ENCODE data around the gene CHAT. TPM values are rescaled to one million over a fixed set of nuclear protein-coding genes. Genes with fewer than 3 reads are reported as not detected.

CHAT gene
- total RNA-seq, 1 donor = not detected

GRCh38 chr10:49647554-49647953 lies 33.7 kb downstream of the CHAT start:
- Histone ChIP-seq H3K9me3 (ENCODE audit: low read depth, low read length) (no peaks in the 10 kb centered on the region), H3K4me3 (ENCODE audit: low read length) (no peak overlapping the region), H3K4me1 (ENCODE audit: insufficient read depth, low read length) (peaks cover 7% of the 10 kb centered on the region), H3K27me3 (ENCODE audit: insufficient read depth, low read length) (no peaks in the 10 kb centered on the region)

GRCh38 chr10:49647985-49648795 lies 34.4 kb downstream of the CHAT start:
- Histone ChIP-seq H3K9me3 (ENCODE audit: low read depth, low read length) (no peaks in the 10 kb centered on the region), H3K4me1 (ENCODE audit: insufficient read depth, low read length) (peaks cover 7% of the 10 kb centered on the region), H3K27me3 (ENCODE audit: insufficient read depth, low read length) (no peaks in the 10 kb centered on the region), H3K4me3 (ENCODE audit: low read length) (no peak overlapping the region)

- peaks cover 7% of the 10 kb centered on the region for H3K4me1 ChIP-seq (ENCODE audit: insufficient read depth, low read length)
- no peak overlapping the region for H3K4me3 ChIP-seq (ENCODE audit: low read length)
- no peaks in the 10 kb centered on the region for H3K27me3 ChIP-seq (ENCODE audit: insufficient read depth, low read length)
- no peaks in the 10 kb centered on the region for H3K9me3 ChIP-seq (ENCODE audit: low read depth, low read length)
Measured at GRCh38 chr10:49649294-49649693, 35.5 kb downstream of the CHAT start.

DNA sequence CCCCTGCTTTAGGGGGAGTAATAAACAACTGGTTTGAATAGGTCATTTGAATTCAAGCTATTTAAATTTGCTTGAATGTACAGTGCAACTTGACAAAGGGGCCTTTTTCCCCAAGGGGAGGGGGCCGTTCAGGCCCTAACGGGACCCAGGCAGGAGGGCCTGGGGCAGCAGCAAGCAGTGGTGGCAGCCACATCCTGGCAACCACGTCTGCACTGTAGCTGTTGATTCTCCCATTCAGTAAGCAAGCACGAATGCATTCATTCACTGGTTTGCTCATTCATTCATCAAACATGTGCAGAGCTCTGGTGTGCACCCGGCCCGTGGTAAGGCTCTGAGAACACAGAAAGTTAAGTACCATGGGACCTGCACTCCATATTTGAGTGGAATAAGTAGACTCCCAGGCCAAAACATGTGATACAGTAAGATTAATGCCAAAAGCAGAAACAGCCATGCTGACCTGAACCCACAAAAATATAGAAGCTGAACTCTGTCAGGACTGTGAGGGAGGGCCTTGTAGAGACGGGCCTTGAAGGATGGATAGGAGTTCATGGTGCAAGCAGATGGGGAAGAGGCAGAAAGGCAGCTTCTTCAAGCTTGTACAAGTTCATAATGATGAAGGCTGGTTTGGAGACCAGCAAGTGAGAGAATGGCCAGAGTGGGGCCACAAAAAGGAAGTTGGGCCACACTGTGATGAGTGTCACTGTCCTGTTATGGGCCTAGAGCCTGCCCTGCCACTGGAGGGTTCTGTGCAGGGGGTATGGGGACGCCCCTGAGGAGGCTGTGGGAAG lies 36.3 kb downstream of the CHAT start:
- H3K4me3 ChIP-seq (ENCODE audit: low read length) = no peak overlapping the region
- H3K9me3 ChIP-seq (ENCODE audit: low read depth, low read length) = no peaks in the 10 kb centered on the region
- H3K27me3 ChIP-seq (ENCODE audit: insufficient read depth, low read length) = no peaks in the 10 kb centered on the region
- peaks cover 7% of the 10 kb centered on the region for H3K4me1 ChIP-seq (ENCODE audit: insufficient read depth, low read length)

DNA sequence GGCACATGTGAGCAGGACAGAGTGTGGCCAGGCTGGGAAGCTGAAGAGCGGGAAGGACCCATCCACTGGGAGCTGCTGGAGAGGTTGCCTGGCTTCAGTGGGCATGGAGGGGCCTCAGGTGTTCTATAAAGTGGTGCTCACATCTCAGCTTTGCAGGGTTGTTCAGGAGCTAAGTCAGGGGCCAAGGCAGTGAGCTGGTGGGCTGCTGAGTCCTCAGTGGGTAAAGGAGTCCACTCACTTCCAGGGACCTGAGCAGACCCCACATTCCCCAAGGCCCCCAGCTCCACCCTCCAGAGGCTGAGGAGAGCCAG lies 36.8 kb downstream of the CHAT start:
- Histone ChIP-seq H3K4me1 (ENCODE audit: insufficient read depth, low read length) (peaks cover 5% of the 10 kb centered on the region), H3K27me3 (ENCODE audit: insufficient read depth, low read length) (no peaks in the 10 kb centered on the region), H3K4me3 (ENCODE audit: low read length) (no peak overlapping the region)

DNA sequence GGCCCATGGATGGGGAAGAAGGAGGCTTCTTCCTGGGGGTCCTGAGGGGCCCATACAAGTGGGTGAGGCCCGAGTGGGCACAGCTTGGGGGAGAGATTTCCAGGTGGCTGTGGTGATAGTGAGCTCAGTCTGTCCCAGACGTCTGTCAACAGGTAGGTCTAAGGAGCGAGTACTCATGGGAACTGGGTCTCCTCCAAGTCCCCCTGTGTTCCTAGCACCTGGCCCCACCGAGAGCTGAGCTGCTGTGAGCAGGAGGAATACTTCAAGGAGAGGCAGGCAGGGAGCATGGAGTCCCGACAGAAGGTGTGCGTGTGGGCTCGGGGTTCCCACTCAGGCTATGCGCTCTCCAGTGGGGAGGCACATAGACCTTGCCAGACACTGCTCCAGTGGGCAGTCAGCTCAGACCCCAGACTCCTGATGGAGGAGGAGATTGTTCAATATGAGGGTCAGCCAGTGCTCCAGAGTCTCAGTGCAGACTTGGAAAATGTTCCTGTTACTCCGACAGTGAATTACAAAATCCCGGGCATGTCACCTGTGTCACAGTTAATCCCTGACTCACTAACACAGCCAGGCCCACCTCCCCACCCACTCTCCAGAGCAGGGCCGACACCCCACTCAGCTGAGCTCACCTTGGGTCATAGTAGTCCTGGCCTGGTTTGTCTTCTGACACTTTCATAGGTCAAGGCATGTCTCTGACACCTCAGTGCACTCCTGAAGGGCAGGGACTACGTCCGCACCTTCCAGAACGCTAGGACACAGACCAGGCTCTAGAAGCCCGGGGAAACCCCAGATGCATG lies 37.4 kb downstream of the CHAT start:
- Histone ChIP-seq H3K4me3 (ENCODE audit: low read length) (no peak overlapping the region), H3K4me1 (ENCODE audit: insufficient read depth, low read length) (no peaks in the 10 kb centered on the region), H3K27me3 (ENCODE audit: insufficient read depth, low read length) (no peaks in the 10 kb centered on the region), H3K9me3 (ENCODE audit: low read depth, low read length) (no peaks in the 10 kb centered on the region)

More for the DNA sequence above, 36.8 kb downstream of the CHAT start:
- H3K9me3 ChIP-seq (ENCODE audit: low read depth, low read length) = no peaks in the 10 kb centered on the region

GRCh38 chr10:49651917-49652316 lies 38.1 kb downstream of the CHAT start:
- Histone ChIP-seq H3K4me3 (ENCODE audit: low read length) (no peak overlapping the region), H3K27me3 (ENCODE audit: insufficient read depth, low read length) (no peaks in the 10 kb centered on the region), H3K9me3 (ENCODE audit: low read depth, low read length) (no peaks in the 10 kb centered on the region), H3K4me1 (ENCODE audit: insufficient read depth, low read length) (no peaks in the 10 kb centered on the region)

- no peaks in the 10 kb centered on the region for H3K27me3 ChIP-seq (ENCODE audit: insufficient read depth, low read length)
- H3K4me3 ChIP-seq (ENCODE audit: low read length) = no peak overlapping the region
- H3K4me1 ChIP-seq (ENCODE audit: insufficient read depth, low read length) = no peaks in the 10 kb centered on the region
- no peaks in the 10 kb centered on the region for H3K9me3 ChIP-seq (ENCODE audit: low read depth, low read length)
Measured at GRCh38 chr10:49652421-49653272, 38.8 kb downstream of the CHAT start.

DNA sequence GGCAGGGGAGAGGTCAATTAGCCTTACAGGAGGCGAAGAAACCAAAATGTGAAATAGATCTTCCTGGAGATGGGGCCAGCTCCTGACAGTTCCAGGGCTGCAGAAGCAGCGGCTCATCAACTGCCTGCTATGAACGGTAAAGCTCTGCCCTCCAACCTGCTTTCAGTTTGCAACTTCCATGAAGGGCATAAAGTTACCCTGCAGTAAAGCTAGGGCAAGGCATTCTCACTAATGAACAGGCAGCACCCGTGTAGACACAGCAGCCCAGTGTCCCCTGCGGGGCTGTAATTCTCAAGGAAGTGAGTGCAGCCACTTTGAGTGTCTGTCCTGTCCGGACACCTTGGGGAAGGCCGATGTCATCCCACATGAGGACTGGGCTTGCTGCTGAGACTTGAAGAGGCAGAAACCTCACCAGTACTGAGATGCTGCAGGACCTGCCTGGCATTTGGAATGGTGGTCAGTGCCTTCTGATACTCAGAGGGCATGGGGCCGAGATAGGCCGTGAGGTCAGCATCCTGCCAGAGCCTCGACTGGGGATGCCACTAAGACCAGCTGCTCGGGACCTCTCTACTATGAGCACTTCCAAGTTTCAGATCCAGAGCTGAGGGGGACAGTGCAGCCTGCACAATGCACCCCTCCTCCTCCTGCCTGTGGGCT lies 39.6 kb downstream of the CHAT start:
- Histone ChIP-seq H3K27me3 (ENCODE audit: insufficient read depth, low read length) (no peaks in the 10 kb centered on the region), H3K9me3 (ENCODE audit: low read depth, low read length) (no peaks in the 10 kb centered on the region), H3K4me3 (ENCODE audit: low read length) (no peak overlapping the region), H3K4me1 (ENCODE audit: insufficient read depth, low read length) (no peaks in the 10 kb centered on the region)

DNA sequence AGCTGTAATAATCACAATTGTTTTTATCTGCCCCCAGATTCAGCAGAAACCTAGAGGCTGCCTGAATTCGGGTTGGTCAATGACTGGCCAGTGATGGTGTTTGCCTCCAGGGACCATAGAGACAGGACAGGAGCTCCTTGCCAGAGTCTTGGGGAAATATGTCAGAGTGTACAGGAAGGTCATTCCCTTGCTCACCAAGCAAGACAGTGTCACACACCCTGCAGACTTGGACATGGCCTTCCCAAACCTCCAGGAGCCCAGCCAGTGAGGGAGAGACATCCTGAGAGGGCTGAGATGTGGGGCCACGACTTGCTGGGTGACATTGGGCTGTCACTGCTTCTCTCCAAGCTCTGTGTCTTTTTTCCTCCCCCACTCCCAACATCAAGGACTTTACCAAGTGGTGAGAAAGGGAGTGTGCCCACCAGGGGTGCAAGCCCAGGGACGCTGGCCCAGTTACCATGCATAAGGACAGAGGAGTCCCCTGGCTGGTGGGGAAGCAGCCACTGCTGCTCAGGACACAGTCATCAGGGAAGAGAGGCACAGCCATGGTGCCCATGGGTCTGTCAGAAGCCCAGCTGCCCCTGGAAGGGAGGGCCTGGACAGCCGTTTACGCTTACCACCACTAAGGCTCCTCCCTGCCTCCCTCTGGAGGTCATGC lies 40.3 kb downstream of the CHAT start:
- H3K9me3 ChIP-seq (ENCODE audit: low read depth, low read length) = no peaks in the 10 kb centered on the region
- H3K27me3 ChIP-seq (ENCODE audit: insufficient read depth, low read length) = no peaks in the 10 kb centered on the region
- H3K4me1 ChIP-seq (ENCODE audit: insufficient read depth, low read length) = no peaks in the 10 kb centered on the region
- no peak overlapping the region for H3K4me3 ChIP-seq (ENCODE audit: low read length)

GRCh38 chr10:49655099-49655498 lies 41.3 kb downstream of the CHAT start:
- Histone ChIP-seq H3K27me3 (ENCODE audit: insufficient read depth, low read length) (no peaks in the 10 kb centered on the region), H3K4me1 (ENCODE audit: insufficient read depth, low read length) (no peaks in the 10 kb centered on the region), H3K4me3 (ENCODE audit: low read length) (no peak overlapping the region), H3K9me3 (ENCODE audit: low read depth, low read length) (no peaks in the 10 kb centered on the region)

DNA sequence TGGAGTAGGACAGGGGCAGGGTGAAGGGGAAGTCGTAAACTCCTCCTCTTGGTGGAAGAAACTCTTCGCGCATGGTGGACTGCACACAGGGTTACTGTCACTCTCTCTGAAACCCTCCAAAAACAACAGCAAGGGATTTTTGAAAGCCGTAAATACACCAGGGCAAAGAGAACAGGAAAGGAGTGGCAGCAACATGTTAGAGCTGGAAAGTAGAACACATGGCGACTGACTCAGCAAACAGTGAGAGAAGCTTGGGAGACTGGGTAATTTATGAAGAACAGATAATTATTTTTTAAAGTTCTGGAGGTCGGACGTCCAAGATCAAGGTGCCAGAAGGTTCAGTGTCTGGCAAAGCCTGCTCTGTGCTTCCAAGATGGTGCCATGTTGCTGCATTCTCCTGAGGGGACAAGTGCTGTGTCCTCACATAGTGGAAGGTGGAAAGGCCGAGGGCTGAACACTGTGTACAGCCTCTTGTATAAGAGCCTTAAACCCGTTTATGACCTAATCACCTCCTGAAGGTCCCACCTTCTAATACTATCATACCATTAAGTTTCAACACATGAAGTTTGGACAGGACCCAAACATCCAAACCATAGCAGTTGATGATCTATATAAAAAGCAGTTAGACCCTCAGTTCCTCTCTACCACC lies 43.1 kb downstream of the CHAT start:
- Histone ChIP-seq H3K27me3 (ENCODE audit: insufficient read depth, low read length) (no peaks in the 10 kb centered on the region), H3K4me1 (ENCODE audit: insufficient read depth, low read length) (no peaks in the 10 kb centered on the region), H3K4me3 (ENCODE audit: low read length) (no peak overlapping the region), H3K9me3 (ENCODE audit: low read depth, low read length) (no peaks in the 10 kb centered on the region)

DNA sequence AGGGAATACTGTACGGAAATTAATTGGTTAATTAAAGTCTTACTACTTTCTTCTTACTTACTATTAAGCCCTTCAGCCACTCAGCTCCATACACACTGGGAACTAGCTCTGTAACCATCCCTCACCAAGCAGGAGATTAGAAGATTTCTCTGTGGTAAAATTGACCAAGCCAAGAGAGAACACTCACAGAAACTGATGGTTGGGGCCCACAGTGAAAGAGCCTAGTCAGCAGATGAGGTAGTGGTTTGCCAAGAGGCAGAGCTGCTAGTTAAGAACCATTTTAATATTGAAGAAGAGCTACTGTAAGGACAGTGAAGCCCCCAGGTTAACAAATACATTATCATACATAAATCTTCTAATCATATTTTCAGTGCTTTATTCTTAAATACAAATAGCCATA lies 43.8 kb downstream of the CHAT start:
- H3K9me3 ChIP-seq (ENCODE audit: low read depth, low read length) = no peaks in the 10 kb centered on the region
- H3K27me3 ChIP-seq (ENCODE audit: insufficient read depth, low read length) = no peaks in the 10 kb centered on the region
- H3K4me3 ChIP-seq (ENCODE audit: low read length) = no peak overlapping the region
- no peaks in the 10 kb centered on the region for H3K4me1 ChIP-seq (ENCODE audit: insufficient read depth, low read length)
